Loucy (cell line): ENCODE results near the gene CPNE6.
"Not testable (repeated sequence)": the region's sequence is repeated elsewhere in the genome, so short reads cannot be mapped to it uniquely, and the experiment has no call there.

Source experiments
- H2AFZ ChIP-seq: fragments of 200-600 bp; sonication (generic); 2 replicates; pipeline ENCODE4 v1.6.0; 2016; ENCODE audit warnings: antibody characterized with exemption, mild to moderate bottlenecking, low read length, moderate library complexity
- H3F3A ChIP-seq: fragments of 200-600 bp; 2 replicates; pipeline ENCODE4 v1.6.0; 2016; ENCODE audit warnings: antibody characterized with exemption, low read depth, mild to moderate bottlenecking
- H3K27me3 ChIP-seq: fragments of 200-600 bp; sonication (generic); 2 replicates; pipeline ENCODE4 v1.6.1; 2014; ENCODE audit warnings: low read length, mild to moderate bottlenecking; ENCODE audit not compliant: insufficient read depth, poor library complexity, severe bottlenecking
- H3K36me3 ChIP-seq: fragments of 200-600 bp; sonication (generic); 2 replicates; pipeline ENCODE4 v1.6.1; 2016; ENCODE audit warnings: low read length; ENCODE audit not compliant: insufficient read depth
- H3K4me1 ChIP-seq: fragments of 200-600 bp; sonication (generic); 2 replicates; pipeline ENCODE4 v1.5.1; 2014; ENCODE audit warnings: low read length, mild to moderate bottlenecking; ENCODE audit not compliant: insufficient read depth, poor library complexity, severe bottlenecking
- H3K4me2 ChIP-seq: fragments of 200-600 bp; sonication (generic); 2 replicates; pipeline ENCODE4 v1.6.0; 2014; ENCODE audit warnings: antibody characterized with exemption, low read length, low read depth, mild to moderate bottlenecking; ENCODE audit not compliant: poor library complexity, severe bottlenecking
- H3K4me3 ChIP-seq: fragments of 200-600 bp; sonication (generic); 2 replicates; pipeline ENCODE4 v1.5.1; 2014; ENCODE audit warnings: low read length, mild to moderate bottlenecking, mixed read lengths; ENCODE audit not compliant: poor library complexity, severe bottlenecking
- H3K79me2 ChIP-seq: fragments of 200-600 bp; sonication (generic); 2 replicates; pipeline ENCODE4 v1.6.1; 2014; ENCODE audit warnings: low read length; ENCODE audit not compliant: insufficient read depth
- H3K9ac ChIP-seq: fragments of 200-600 bp; sonication (generic); 2 replicates; pipeline ENCODE4 v1.6.0; 2014; ENCODE audit warnings: mild to moderate bottlenecking, low read depth, low read length, moderate library complexity; ENCODE audit not compliant: poor library complexity, severe bottlenecking
- H3K9me2 ChIP-seq: fragments of 200-600 bp; sonication (generic); replicated peaks from 2 replicates; pipeline ENCODE4 v1.6.1; 2016; ENCODE audit warnings: low read depth, low read length, mixed read lengths
- H3K9me3 ChIP-seq: fragments of 200-600 bp; sonication (generic); 2 replicates; pipeline ENCODE4 v1.6.1; 2014; ENCODE audit warnings: mild to moderate bottlenecking, antibody characterized with exemption, low read length, low read depth; ENCODE audit not compliant: insufficient read depth
- H4K20me1 ChIP-seq: fragments of 200-600 bp; sonication (generic); 2 replicates; pipeline ENCODE4 v1.6.0; 2014; ENCODE audit warnings: antibody characterized with exemption, low read length, mild to moderate bottlenecking; ENCODE audit not compliant: insufficient read depth, poor library complexity, severe bottlenecking
- CTCF ChIP-seq: fragments of 200-600 bp; sonication (generic); conservative IDR thresholded peaks from 2 replicates; pipeline ENCODE4 v1.5.1; 2014; ENCODE audit warnings: mild to moderate bottlenecking, antibody characterized with exemption, low read length
- EZH2phosphoT487 ChIP-seq: fragments of 200-600 bp; IDR thresholded peaks from 2 replicates; pipeline ENCODE4 v1.6.1; 2018; ENCODE audit warnings: antibody characterized with exemption, mild to moderate bottlenecking, moderate library complexity, borderline replicate concordance

CPNE6 gene

GRCh38 chr14:24036169-24036962 lies 35.0 kb upstream of the CPNE6 start:
- peak overlapping the region; percentile 97 for H2AFZ ChIP-seq
- peaks cover 15% of the 10 kb centered on the region for H3K4me1 ChIP-seq

DNA sequence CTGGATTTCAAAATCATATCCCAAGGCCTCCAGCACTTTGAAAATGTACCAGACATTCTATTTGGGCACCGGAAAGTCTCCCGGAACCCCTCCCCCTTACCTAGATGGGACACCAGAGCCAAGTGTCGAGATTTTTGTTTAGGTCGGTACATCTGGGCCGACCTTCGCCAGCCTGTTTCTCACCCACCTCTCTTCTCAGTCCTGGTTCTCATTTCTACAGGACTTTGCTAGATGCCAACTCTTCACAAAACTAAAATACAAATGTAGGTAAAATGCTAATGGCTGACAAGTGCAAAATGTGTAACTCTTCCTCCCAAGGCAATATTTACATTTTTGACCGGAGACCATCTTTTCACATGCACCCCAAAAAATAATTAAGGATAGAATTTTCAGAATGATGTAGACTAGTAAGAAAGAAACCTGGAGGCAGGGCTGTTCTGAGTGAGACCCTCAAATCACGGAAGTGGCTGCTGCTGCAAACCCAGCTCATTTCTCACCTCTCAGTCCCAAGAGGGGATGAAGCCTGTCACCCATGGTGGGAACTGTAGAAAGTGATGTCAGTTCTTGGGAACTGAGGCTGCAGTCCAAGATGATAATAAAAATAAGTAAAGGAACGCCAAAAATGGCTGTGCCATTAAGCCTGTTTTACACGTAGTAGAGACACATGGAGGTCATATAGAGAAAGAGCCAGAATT lies 34.3 kb upstream of the CPNE6 start:
- H2AFZ ChIP-seq = peak overlapping the region; percentile 97; the same call in 1 of the 2 replicates
- H3F3A ChIP-seq, H3K9me2 ChIP-seq, H3K36me3 ChIP-seq, H3K27me3 ChIP-seq, H4K20me1 ChIP-seq, H3K79me2 ChIP-seq: not testable (repeated sequence)
- peak overlapping the region; percentile 97 for H3K9ac ChIP-seq
- peaks cover 12% of the 10 kb centered on the region for H3K9me3 ChIP-seq
- peak overlapping the region; percentile 77 for H3K4me2 ChIP-seq
- H3K4me1 ChIP-seq = peaks cover 15% of the 10 kb centered on the region
- peak overlapping the region; percentile 97 for H3K4me3 ChIP-seq

More at GRCh38 chr14:24036169-24036962, 35.0 kb upstream of the CPNE6 start:
- Histone ChIP-seq H3F3A (no peaks in the 10 kb centered on the region), H3K9me3 (peaks cover 16% of the 10 kb centered on the region), H3K4me2 (peak overlapping the region; percentile 77), H3K36me3 (no peaks in the 10 kb centered on the region), H3K27me3 (no peaks in the 10 kb centered on the region), H3K79me2 (no peaks in the 10 kb centered on the region), H4K20me1 (no peaks in the 10 kb centered on the region), H3K4me3 (peak overlapping the region; percentile 97), H3K9ac (peak overlapping the region; percentile 97), H3K9me2 (no peaks in the 10 kb centered on the region)
- peak; percentile 85 for TF ChIP-seq CTCF
- TF ChIP-seq EZH2phosphoT487 = no peak

- TF ChIP-seq EZH2phosphoT487 = no peak
- no peak for TF ChIP-seq CTCF
- Histone ChIP-seq H3K36me3 (no peaks in the 10 kb centered on the region), H3K79me2 (no peaks in the 10 kb centered on the region), H3K9me3 (peaks cover 6% of the 10 kb centered on the region; the same call in 1 of the 2 replicates), H3K9ac (no peak overlapping the region), H3K4me1 (peaks cover 15% of the 10 kb centered on the region), H2AFZ (no peak overlapping the region), H3K9me2 (no peaks in the 10 kb centered on the region), H3F3A (no peaks in the 10 kb centered on the region), H3K27me3 (no peaks in the 10 kb centered on the region), H3K4me3 (no peak overlapping the region), H4K20me1 (no peaks in the 10 kb centered on the region), H3K4me2 (peak overlapping the region; percentile 48)
Observed at GRCh38 chr14:24037658-24038037, 33.7 kb upstream of the CPNE6 start.
